Mesendoderm (in vitro differentiated cells): Measurements from ENCODE around the gene FARSA.

Experiments used
- DNase-seq: peaks from one replicate; pipeline ENCODE4 v3.0.0; 2013
- H2AK5ac ChIP-seq: 2 replicates; pipeline ENCODE4 v1.6.1; 2013; ENCODE audit warnings: low read length, inconsistent platforms
- H2BK120ac ChIP-seq: 2 replicates; pipeline ENCODE4 v1.6.1; 2013; ENCODE audit warnings: low read depth, mild to moderate bottlenecking, low read length, moderate library complexity, mixed read lengths
- H2BK15ac ChIP-seq: replicated peaks from 2 replicates; pipeline ENCODE4 v1.6.1; 2013; ENCODE audit warnings: low read depth, mild to moderate bottlenecking, moderate library complexity
- H2BK5ac ChIP-seq: 2 replicates; pipeline ENCODE4 v1.6.1; 2013; ENCODE audit warnings: low read length, inconsistent platforms
- H3K18ac ChIP-seq: 2 replicates; pipeline ENCODE4 v1.6.1; 2013; ENCODE audit warnings: mild to moderate bottlenecking, low read length, mixed read lengths
- H3K23ac ChIP-seq: one replicate; pipeline ENCODE4 v1.6.1; 2013; ENCODE audit warnings: low read length
- H3K27ac ChIP-seq: 2 replicates; pipeline ENCODE4 v1.5.1; 2013; ENCODE audit warnings: low read depth, mild to moderate bottlenecking, inconsistent platforms, low read length, moderate library complexity
- H3K27me3 ChIP-seq: 2 replicates; pipeline ENCODE4 v1.6.1; 2013; ENCODE audit warnings: low read length, control low read depth, mild to moderate bottlenecking, inconsistent platforms; ENCODE audit not compliant: insufficient read depth, poor library complexity
- H3K36me3 ChIP-seq: 2 replicates; pipeline ENCODE4 v1.6.1; 2013; ENCODE audit warnings: low read length, inconsistent platforms; ENCODE audit not compliant: control insufficient read depth, insufficient read depth
- H3K4ac ChIP-seq: one replicate; pipeline ENCODE4 v1.6.1; 2013; ENCODE audit warnings: low read depth, mild to moderate bottlenecking, low read length, moderate library complexity
- H3K4me1 ChIP-seq: 2 replicates; pipeline ENCODE4 v1.6.1; 2013; ENCODE audit warnings: low read depth, low read length, inconsistent platforms; ENCODE audit not compliant: control insufficient read depth
- H3K4me2 ChIP-seq: 2 replicates; pipeline ENCODE4 v1.6.1; 2013; ENCODE audit warnings: low read length
- H3K4me3 ChIP-seq: 2 replicates; pipeline ENCODE4 v1.5.1; 2013; ENCODE audit warnings: mild to moderate bottlenecking, low read length
- H3K56ac ChIP-seq: one replicate; pipeline ENCODE4 v1.6.1; 2013; ENCODE audit warnings: low read length
- H3K79me1 ChIP-seq: 2 replicates; pipeline ENCODE4 v1.6.1; 2013; ENCODE audit warnings: low read length, inconsistent platforms
- H3K79me2 ChIP-seq: 2 replicates; pipeline ENCODE4 v1.6.1; 2013; ENCODE audit warnings: mild to moderate bottlenecking, low read length; ENCODE audit not compliant: control insufficient read depth, insufficient read depth
- H3K9ac ChIP-seq: 2 replicates; pipeline ENCODE4 v1.6.1; 2013; ENCODE audit warnings: low read length, inconsistent platforms
- H4K5ac ChIP-seq: one replicate; pipeline ENCODE4 v1.6.1; 2013; ENCODE audit warnings: low read length
- H4K8ac ChIP-seq: one replicate; pipeline ENCODE4 v1.6.1; 2013; ENCODE audit warnings: low read depth, mild to moderate bottlenecking, control low read depth, low read length, moderate library complexity
- WGBS: extraction: QIAGEN DNeasy Blood & Tissue Kit; methylation state at CpG from one replicate; pipeline ENCODE4 v1.1.7; 2013; ENCODE audit warnings: low lambda C conversion rate, missing lambda C conversion rate; ENCODE audit not compliant: insufficient coverage; ENCODE audit errors: extremely low coverage; 5-methylcytosine and 5-hydroxymethylcytosine counted together

The FARSA gene

GRCh38 chr19:12937093-12937926 is 3.8 kb upstream of the FARSA start:
- H3K4ac ChIP-seq: peak overlapping the region; percentile 92
- H2BK120ac ChIP-seq: no peak overlapping the region
- H3K27me3 ChIP-seq: no peaks in the 10 kb centered on the region
- WGBS: no CpG with 5 or more reads among the region's 23 CpGs
- peak overlapping the region; percentile 92 for H3K56ac ChIP-seq
- peaks cover 19% of the 10 kb centered on the region for H3K79me1 ChIP-seq
- peak overlapping the region; percentile 3 for H3K4me3 ChIP-seq
- peak overlapping the region; percentile 27 for H4K5ac ChIP-seq
- H3K23ac ChIP-seq: no peak overlapping the region
- H3K18ac ChIP-seq: peak overlapping the region; percentile 8
- H3K36me3 ChIP-seq: peaks cover 12% of the 10 kb centered on the region
- H3K4me1 ChIP-seq: peaks cover 4% of the 10 kb centered on the region
- H2BK5ac ChIP-seq: peak overlapping the region; percentile 71
- H2BK15ac ChIP-seq: no peak overlapping the region
- no peak overlapping the region for H4K8ac ChIP-seq
- no peak overlapping the region for H2AK5ac ChIP-seq
- H3K79me2 ChIP-seq: peaks cover 37% of the 10 kb centered on the region
- DNase-seq: peak; percentile 74
- H3K9ac ChIP-seq: peak overlapping the region; percentile 92
- peak overlapping the region; percentile 10 for H3K27ac ChIP-seq
- H3K4me2 ChIP-seq: peak overlapping the region; percentile 96

- Histone ChIP-seq H2BK15ac (no peak overlapping the region), H3K4ac (no peak overlapping the region), H2BK5ac (no peak overlapping the region), H3K23ac (no peak overlapping the region), H3K79me1 (peaks cover 19% of the 10 kb centered on the region), H3K4me1 (peaks cover 4% of the 10 kb centered on the region), H3K4me3 (no peak overlapping the region), H3K36me3 (peaks cover 10% of the 10 kb centered on the region), H3K27me3 (no peaks in the 10 kb centered on the region), H3K9ac (no peak overlapping the region), H3K79me2 (peaks cover 40% of the 10 kb centered on the region), H3K18ac (no peak overlapping the region), H3K56ac (peak overlapping the region; percentile 57), H3K4me2 (no peak overlapping the region), H2AK5ac (no peak overlapping the region), H2BK120ac (peak overlapping the region; percentile 69), H3K27ac (no peak overlapping the region), H4K8ac (no peak overlapping the region), H4K5ac (no peak overlapping the region)
- DNase-seq: no peak
- no CpG with 5 or more reads among the region's 7 CpGs for WGBS
Observed at GRCh38 chr19:12936582-12936981, 3.1 kb upstream of the FARSA start.

- Histone ChIP-seq H3K79me1 (peaks cover 15% of the 10 kb centered on the region), H3K56ac (no peak overlapping the region), H3K4me2 (no peak overlapping the region), H3K23ac (no peak overlapping the region), H3K79me2 (peaks cover 32% of the 10 kb centered on the region), H2BK15ac (no peak overlapping the region), H3K27me3 (no peaks in the 10 kb centered on the region), H3K4ac (no peak overlapping the region), H3K27ac (no peak overlapping the region), H3K4me1 (peaks cover 3% of the 10 kb centered on the region), H3K18ac (no peak overlapping the region), H4K5ac (no peak overlapping the region), H2BK5ac (no peak overlapping the region), H3K4me3 (no peak overlapping the region), H2BK120ac (no peak overlapping the region), H2AK5ac (no peak overlapping the region), H4K8ac (no peak overlapping the region), H3K36me3 (peaks cover 2% of the 10 kb centered on the region), H3K9ac (no peak overlapping the region)
- DNase-seq: no peak
- WGBS: no CpG with 5 or more reads among the region's 10 CpGs
Observed at GRCh38 chr19:12935071-12935470, 1.6 kb upstream of the FARSA start.

- Histone ChIP-seq H3K36me3 (peaks cover 5% of the 10 kb centered on the region), H3K56ac (peak overlapping the region; percentile 99), H3K79me2 (peaks cover 16% of the 10 kb centered on the region), H3K27me3 (no peaks in the 10 kb centered on the region), H3K4me2 (peak overlapping the region; percentile 80), H3K9ac (peak overlapping the region; percentile 98), H3K23ac (peak overlapping the region; percentile 98), H3K4ac (peak overlapping the region; percentile 71), H3K79me1 (peaks cover 11% of the 10 kb centered on the region), H4K5ac (no peak overlapping the region), H3K18ac (no peak overlapping the region), H3K4me1 (peaks cover 2% of the 10 kb centered on the region), H4K8ac (no peak overlapping the region), H2AK5ac (no peak overlapping the region), H3K4me3 (peak overlapping the region; percentile 94), H2BK5ac (no peak overlapping the region), H3K27ac (no peak overlapping the region), H2BK120ac (no peak overlapping the region), H2BK15ac (no peak overlapping the region)
- no peak for DNase-seq
- no CpG with 5 or more reads among the region's 16 CpGs for WGBS
Observed at GRCh38 chr19:12932392-12933286, 872 bp downstream of the FARSA start.

- Histone ChIP-seq H2BK5ac (no peak overlapping the region), H3K4me2 (no peak overlapping the region), H3K4me3 (no peak overlapping the region), H3K9ac (no peak overlapping the region), H4K8ac (no peak overlapping the region), H3K27ac (no peak overlapping the region), H3K36me3 (peaks cover 10% of the 10 kb centered on the region), H2BK15ac (no peak overlapping the region), H2BK120ac (no peak overlapping the region), H3K56ac (no peak overlapping the region), H3K4ac (no peak overlapping the region), H3K18ac (no peak overlapping the region), H3K27me3 (no peaks in the 10 kb centered on the region), H3K23ac (no peak overlapping the region), H3K4me1 (peaks cover 2% of the 10 kb centered on the region), H2AK5ac (no peak overlapping the region), H3K79me2 (peaks cover 16% of the 10 kb centered on the region), H4K5ac (no peak overlapping the region), H3K79me1 (peaks cover 11% of the 10 kb centered on the region)
- no peak for DNase-seq
- WGBS: no CpG with 5 or more reads among the region's 19 CpGs
Observed at GRCh38 chr19:12930002-12930645, 3.4 kb downstream of the FARSA start.
